Muscle layer of colon (tissue), 2 donors: ENCODE results near the gene MUC5B.

Experiments
- H3K27ac ChIP-seq: one replicate; pipeline ENCODE4 v1.7.0; 2013; ENCODE audit warnings: low read depth, mild to moderate bottlenecking, low read length, moderate library complexity
- H3K27me3 ChIP-seq, 2 donors: one replicate each; pipeline ENCODE4 v1.7.0; 2013; ENCODE audit warnings: low read length in 2 of 2, mild to moderate bottlenecking in 2 of 2; ENCODE audit not compliant: insufficient read depth in 2 of 2, control insufficient read depth in 1 of 2
- H3K36me3 ChIP-seq: one replicate; pipeline ENCODE4 v1.7.0; 2013; ENCODE audit warnings: mild to moderate bottlenecking, low read length; ENCODE audit not compliant: insufficient read depth
- H3K4me1 ChIP-seq: one replicate; pipeline ENCODE4 v1.7.0; 2013; ENCODE audit warnings: mild to moderate bottlenecking, low read length; ENCODE audit not compliant: insufficient read depth
- H3K4me3 ChIP-seq, 2 donors: one replicate each; pipeline ENCODE4 v1.7.0; 2013; ENCODE audit warnings: low read length in 2 of 2, low read depth in 1 of 2, mild to moderate bottlenecking in 1 of 2, moderate library complexity in 1 of 2
- H3K9ac ChIP-seq: one replicate; pipeline ENCODE4 v1.7.0; 2013; ENCODE audit warnings: low read length
- H3K9me3 ChIP-seq: one replicate; pipeline ENCODE4 v1.7.0; 2013; ENCODE audit warnings: mild to moderate bottlenecking, low read length
- donor health status: abdominal sarcoma.
- donor health status: Adenocarcinoma of cecum.

Gene MUC5B

GRCh38 chr11:1227551-1228100, 4.8 kb downstream of the MUC5B start:
- H3K9ac ChIP-seq = no peak overlapping the region
- H3K4me3 ChIP-seq = no peak overlapping the region
- H3K36me3 ChIP-seq = no peaks in the 10 kb centered on the region
- no peak overlapping the region for H3K27ac ChIP-seq
- no peaks in the 10 kb centered on the region for H3K9me3 ChIP-seq
- H3K4me1 ChIP-seq = no peaks in the 10 kb centered on the region
- H3K27me3 ChIP-seq = peaks cover 0 to 41% of the 10 kb centered on the region in 2 donors

DNA sequence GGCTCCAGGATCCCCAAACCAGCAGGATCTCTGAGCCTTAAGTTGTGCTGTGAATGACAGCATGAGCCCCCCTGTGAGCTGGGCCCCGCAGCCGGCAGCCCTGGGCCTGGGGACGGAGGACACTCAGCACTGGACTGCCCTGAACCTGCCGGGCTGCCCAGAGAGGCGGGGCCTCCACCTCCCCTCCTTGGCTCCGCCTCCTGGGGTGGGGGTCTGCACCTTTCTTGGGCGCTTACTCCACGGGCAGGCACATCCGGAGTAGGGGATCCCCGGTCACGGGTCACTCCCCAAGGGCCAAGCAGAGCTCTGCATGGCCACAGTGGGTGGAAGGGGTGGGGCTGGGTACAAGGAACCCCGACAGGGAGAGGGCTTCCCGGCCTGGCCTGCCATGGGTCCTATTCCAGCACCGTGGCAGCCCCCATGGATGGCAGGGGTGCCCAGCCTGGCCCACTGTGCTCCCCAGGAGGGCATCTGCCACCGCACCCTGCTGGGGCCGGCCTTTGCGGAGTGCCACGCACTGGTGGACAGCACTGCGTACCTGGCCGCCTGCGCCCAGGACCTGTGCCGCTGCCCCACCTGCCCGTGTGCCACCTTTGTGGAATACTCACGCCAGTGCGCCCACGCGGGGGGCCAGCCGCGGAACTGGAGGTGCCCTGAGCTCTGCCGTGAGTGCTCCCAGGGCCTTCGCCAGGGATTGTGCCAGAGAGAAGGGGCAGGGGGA, 5.4 kb downstream of the MUC5B start:
- Histone ChIP-seq H3K36me3 (no peaks in the 10 kb centered on the region), H3K9ac (no peak overlapping the region), H3K27me3 (peaks cover 0 to 35% of the 10 kb centered on the region in 2 donors), H3K9me3 (no peaks in the 10 kb centered on the region), H3K27ac (no peak overlapping the region), H3K4me1 (no peaks in the 10 kb centered on the region), H3K4me3 (no peak overlapping the region)

GRCh38 chr11:1228921-1229451, 6.1 kb downstream of the MUC5B start:
- Histone ChIP-seq H3K27me3 (peaks cover 0 to 28% of the 10 kb centered on the region in 2 donors), H3K27ac (no peak overlapping the region), H3K4me3 (no peak overlapping the region), H3K4me1 (no peaks in the 10 kb centered on the region), H3K9ac (no peak overlapping the region), H3K36me3 (no peaks in the 10 kb centered on the region), H3K9me3 (no peaks in the 10 kb centered on the region)

DNA sequence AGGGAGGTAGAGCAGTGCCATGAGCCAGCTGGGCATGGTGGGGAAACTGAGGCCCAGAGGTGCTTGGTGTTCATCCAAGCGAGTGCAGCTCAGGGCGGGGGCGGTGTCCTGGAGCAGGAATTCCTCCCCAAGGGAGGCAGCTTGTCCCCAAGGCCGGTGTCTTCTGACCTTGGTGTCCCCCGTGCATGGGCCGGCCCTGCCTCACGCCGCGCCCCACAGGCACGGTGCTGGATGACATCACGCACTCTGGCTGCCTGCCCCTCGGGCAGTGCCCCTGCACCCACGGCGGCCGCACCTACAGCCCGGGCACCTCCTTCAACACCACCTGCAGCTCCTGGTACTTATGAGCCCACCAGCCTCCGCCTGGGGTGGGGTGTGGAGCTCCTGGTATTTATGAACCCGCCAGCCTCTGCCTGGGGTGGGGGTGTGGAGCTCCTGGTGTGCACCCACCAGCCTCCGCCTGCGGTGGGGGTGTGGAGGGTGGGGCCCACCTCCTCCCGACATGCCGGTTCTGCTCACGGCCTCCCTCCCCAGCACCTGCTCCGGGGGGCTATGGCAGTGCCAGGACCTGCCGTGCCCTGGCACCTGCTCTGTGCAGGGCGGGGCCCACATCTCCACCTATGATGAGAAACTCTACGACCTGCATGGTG, 6.7 kb downstream of the MUC5B start:
- no peak overlapping the region for H3K9ac ChIP-seq
- no peak overlapping the region for H3K4me3 ChIP-seq
- H3K27me3 ChIP-seq = peaks cover 0 to 26% of the 10 kb centered on the region in 2 donors
- H3K4me1 ChIP-seq = no peaks in the 10 kb centered on the region
- no peak overlapping the region for H3K27ac ChIP-seq
- H3K9me3 ChIP-seq = no peaks in the 10 kb centered on the region
- no peaks in the 10 kb centered on the region for H3K36me3 ChIP-seq

GRCh38 chr11:1230121-1230455, 7.2 kb downstream of the MUC5B start:
- Histone ChIP-seq H3K36me3 (no peaks in the 10 kb centered on the region), H3K4me1 (no peaks in the 10 kb centered on the region), H3K9ac (no peak overlapping the region), H3K4me3 (no peak overlapping the region), H3K9me3 (no peaks in the 10 kb centered on the region), H3K27me3 (peaks cover 0 to 26% of the 10 kb centered on the region in 2 donors), H3K27ac (no peak overlapping the region)

GRCh38 chr11:1230456-1231395, 7.9 kb downstream of the MUC5B start:
- peaks cover 0 to 26% of the 10 kb centered on the region in 2 donors for H3K27me3 ChIP-seq
- no peak overlapping the region for H3K27ac ChIP-seq
- H3K4me3 ChIP-seq = no peak overlapping the region
- H3K9ac ChIP-seq = no peak overlapping the region
- H3K4me1 ChIP-seq = no peaks in the 10 kb centered on the region
- H3K9me3 ChIP-seq = no peaks in the 10 kb centered on the region
- H3K36me3 ChIP-seq = no peaks in the 10 kb centered on the region

DNA sequence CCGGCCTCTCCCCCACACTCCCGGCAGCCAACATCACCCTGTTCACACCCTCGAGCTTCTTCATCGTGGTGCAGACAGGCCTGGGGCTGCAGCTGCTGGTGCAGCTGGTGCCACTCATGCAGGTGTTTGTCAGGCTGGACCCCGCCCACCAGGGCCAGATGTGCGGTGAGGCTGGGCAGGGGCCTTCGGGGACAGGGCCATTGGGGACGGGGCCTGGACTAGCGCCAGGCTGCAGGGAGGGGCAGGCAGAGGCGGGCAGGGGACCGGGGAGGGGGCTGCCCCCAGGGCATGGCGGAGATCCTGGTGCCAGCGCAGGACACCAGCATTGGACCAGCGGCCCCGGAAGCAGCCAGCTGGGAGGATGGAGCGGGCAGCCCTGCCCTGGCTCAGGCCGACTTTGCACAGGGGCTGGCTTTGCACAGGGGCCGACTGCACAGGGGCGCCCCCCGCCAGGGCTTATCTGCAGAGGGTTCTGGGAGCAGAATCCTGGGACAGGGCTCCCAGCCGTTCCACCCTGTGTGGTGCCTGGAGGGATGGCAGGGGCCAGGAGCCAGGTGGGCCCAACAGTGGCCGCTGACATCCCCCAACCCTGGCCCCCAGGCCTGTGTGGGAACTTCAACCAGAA, 8.6 kb downstream of the MUC5B start:
- Histone ChIP-seq H3K36me3 (no peaks in the 10 kb centered on the region), H3K27me3 (peaks cover 0 to 26% of the 10 kb centered on the region in 2 donors), H3K9me3 (no peaks in the 10 kb centered on the region), H3K9ac (no peak overlapping the region), H3K4me1 (no peaks in the 10 kb centered on the region), H3K27ac (no peak overlapping the region), H3K4me3 (no peak overlapping the region)

DNA sequence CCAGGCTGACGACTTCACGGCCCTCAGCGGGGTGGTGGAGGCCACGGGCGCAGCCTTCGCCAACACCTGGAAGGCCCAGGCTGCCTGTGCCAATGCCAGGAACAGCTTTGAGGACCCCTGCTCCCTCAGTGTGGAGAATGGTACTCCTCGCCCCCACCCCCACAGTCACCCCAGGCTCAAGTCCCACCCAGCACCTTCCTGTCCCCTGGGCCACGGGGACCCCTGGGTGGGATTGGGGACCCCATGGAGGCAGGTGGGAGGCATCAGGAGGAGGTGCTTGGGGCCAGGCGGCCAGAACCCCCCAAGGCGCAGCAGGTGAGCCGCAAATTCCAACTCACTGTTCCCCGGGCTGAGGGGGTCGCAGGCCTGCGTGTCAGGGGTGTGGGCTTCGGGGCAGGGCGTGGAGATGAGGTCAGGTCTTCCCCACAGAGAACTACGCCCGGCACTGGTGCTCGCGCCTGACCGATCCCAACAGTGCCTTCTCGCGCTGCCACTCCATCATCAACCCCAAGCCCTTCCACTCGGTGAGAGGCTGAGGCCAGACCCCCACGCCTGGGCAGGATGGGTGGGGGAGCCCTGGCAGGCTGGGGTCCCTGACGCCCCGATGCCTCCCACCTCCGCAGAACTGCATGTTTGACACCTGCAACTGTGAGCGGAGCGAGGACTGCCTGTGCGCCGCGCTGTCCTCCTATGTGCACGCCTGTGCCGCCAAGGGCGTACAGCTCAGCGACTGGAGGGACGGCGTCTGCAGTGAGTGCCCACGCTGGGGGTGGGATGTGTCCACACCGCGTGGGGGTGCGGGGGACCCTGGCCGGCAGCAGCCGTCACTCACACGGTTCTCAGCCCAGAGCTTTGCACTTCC, 9.4 kb downstream of the MUC5B start:
- Histone ChIP-seq H3K4me3 (no peak overlapping the region), H3K9ac (no peak overlapping the region), H3K27me3 (peaks cover 0 to 22% of the 10 kb centered on the region in 2 donors), H3K4me1 (no peaks in the 10 kb centered on the region), H3K9me3 (no peaks in the 10 kb centered on the region), H3K36me3 (no peaks in the 10 kb centered on the region), H3K27ac (no peak overlapping the region)

GRCh38 chr11:1232883-1233321, 10.0 kb downstream of the MUC5B start:
- no peak overlapping the region for H3K4me3 ChIP-seq
- no peak overlapping the region for H3K9ac ChIP-seq
- no peaks in the 10 kb centered on the region for H3K36me3 ChIP-seq
- H3K27me3 ChIP-seq = peaks cover 0 to 18% of the 10 kb centered on the region in 2 donors
- H3K27ac ChIP-seq = no peak overlapping the region
- H3K9me3 ChIP-seq = no peaks in the 10 kb centered on the region
- no peaks in the 10 kb centered on the region for H3K4me1 ChIP-seq

DNA sequence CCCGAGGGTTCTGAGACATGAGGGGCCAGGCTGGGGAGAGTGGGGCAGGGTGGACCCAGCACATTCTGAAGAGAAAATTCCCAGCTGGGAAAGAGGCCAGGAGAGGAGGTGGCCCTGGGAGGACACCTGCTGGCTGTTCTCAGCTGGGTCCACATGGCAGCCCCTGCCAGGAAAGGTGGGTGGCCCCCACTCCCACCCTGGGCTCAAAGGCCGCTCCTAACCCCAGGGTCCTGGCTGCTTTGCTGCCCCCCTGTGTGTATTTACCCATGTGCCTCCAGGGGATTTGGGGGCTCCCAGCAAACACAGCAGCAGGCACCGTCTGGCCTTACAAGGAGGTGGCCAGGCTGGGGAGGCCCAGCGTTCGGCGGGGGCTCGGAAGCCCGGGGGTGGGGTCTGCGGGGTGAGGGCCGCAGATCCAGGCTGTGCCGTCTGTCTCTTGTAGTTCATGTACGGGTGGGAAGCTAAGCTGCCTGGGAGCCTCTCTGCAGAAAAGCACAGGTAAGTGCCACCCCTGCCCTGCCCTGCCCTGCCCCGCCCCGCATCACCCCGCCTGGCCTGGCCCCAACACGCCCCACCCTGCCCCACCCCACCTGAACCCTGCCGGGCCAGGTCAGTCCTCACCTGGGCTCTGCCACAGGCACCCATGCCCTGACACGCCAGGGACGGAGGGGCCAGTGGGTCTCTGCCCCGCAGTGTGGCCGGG, 10.6 kb downstream of the MUC5B start:
- H3K9me3 ChIP-seq = no peaks in the 10 kb centered on the region
- no peaks in the 10 kb centered on the region for H3K36me3 ChIP-seq
- H3K4me3 ChIP-seq = no peak overlapping the region
- H3K27ac ChIP-seq = no peak overlapping the region
- no peak overlapping the region for H3K9ac ChIP-seq
- H3K4me1 ChIP-seq = no peaks in the 10 kb centered on the region
- peaks cover 0 to 18% of the 10 kb centered on the region in 2 donors for H3K27me3 ChIP-seq
